Measurements from ENCODE around the gene RAB5A.

GRCh38 chr3:20013396-20013795, 66.5 kb downstream of the RAB5A start:
- TF ChIP-seq, protein P1, sequence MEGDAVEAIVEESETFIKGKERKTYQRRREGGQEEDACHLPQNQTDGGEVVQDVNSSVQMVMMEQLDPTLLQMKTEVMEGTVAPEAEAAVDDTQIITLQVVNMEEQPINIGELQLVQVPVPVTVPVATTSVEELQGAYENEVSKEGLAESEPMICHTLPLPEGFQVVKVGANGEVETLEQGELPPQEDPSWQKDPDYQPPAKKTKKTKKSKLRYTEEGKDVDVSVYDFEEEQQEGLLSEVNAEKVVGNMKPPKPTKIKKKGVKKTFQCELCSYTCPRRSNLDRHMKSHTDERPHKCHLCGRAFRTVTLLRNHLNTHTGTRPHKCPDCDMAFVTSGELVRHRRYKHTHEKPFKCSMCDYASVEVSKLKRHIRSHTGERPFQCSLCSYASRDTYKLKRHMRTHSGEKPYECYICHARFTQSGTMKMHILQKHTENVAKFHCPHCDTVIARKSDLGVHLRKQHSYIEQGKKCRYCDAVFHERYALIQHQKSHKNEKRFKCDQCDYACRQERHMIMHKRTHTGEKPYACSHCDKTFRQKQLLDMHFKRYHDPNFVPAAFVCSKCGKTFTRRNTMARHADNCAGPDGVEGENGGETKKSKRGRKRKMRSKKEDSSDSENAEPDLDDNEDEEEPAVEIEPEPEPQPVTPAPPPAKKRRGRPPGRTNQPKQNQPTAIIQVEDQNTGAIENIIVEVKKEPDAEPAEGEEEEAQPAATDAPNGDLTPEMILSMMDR (IDR thresholded peaks at IDR 0.05) = no peak
- no peak for TF ChIP-seq POLR2A (IDR thresholded peaks at IDR 0.05)
